Calu3 (cell line): ENCODE measurements around the gene DNAJC30. TPM values are rescaled to one million over a fixed set of nuclear protein-coding genes. Genes with fewer than 3 reads are reported as not detected.
A peak's percentile ranks its signal among the peaks of the same experiment; 100 is the strongest.

Experiments
- BruUV-seq: library from RNA; stranded (reverse); fragments of 400-500 nt; replicated peaks from 2 replicates; lab custom pipeline; 2021; lab: Mats Ljungman, UMichigan
- CTCF ChIA-PET: fragments of 300-600 bp; sonication (Branson Sonifier 250); formaldehyde crosslinking; loops from one replicate; lab custom pipeline; 2022; ENCODE audit warnings: antibody characterized with exemption; lab: Charles Lee
- DNase-seq: peaks from one replicate; pipeline ENCODE4 v3.0.0; 2022
- H3K27ac Mint-ChIP-seq: one replicate; pipeline ENCODE4 v1.8.0; 2022; ENCODE audit warnings: mixed read lengths; ENCODE audit not compliant: unreplicated experiment
- H3K27me3 Mint-ChIP-seq: one replicate; pipeline ENCODE4 v1.8.0; 2022; ENCODE audit warnings: mixed read lengths; ENCODE audit not compliant: unreplicated experiment
- H3K36me3 Mint-ChIP-seq: one replicate; pipeline ENCODE4 v1.8.0; 2022; ENCODE audit warnings: mild to moderate bottlenecking, moderate library complexity, mixed read lengths; ENCODE audit not compliant: insufficient read depth, unreplicated experiment
- H3K4me1 Mint-ChIP-seq: one replicate; pipeline ENCODE4 v1.8.0; 2022; ENCODE audit warnings: mild to moderate bottlenecking, low read depth, mixed read lengths; ENCODE audit not compliant: unreplicated experiment
- H3K4me3 Mint-ChIP-seq: one replicate; pipeline ENCODE4 v1.8.0; 2022; ENCODE audit warnings: mild to moderate bottlenecking, low read depth, moderate library complexity, mixed read lengths; ENCODE audit not compliant: unreplicated experiment
- H3K9me3 Mint-ChIP-seq: one replicate; pipeline ENCODE4 v1.8.0; 2022; ENCODE audit warnings: low read depth, mixed read lengths; ENCODE audit not compliant: unreplicated experiment
- intact Hi-C: fragments of 100-400 bp; cut with micrococcal nuclease; formaldehyde crosslinking; loops from one replicate; pipeline ENCODE4 v1.10.0; 2022; ENCODE audit not compliant: unreplicated experiment
- total RNA-seq: library from RNA; stranded (reverse); gene quantifications from 2 replicates; pipeline ENCODE4 v1.2.3, GENCODE V29; 2022
- TF ChIP-seq, protein P1 (sequence below): fragments of 200-600 bp; IDR thresholded peaks from one replicate; pipeline ENCODE4 v1.8.0; 2022; ENCODE audit warnings: antibody characterized with exemption; ENCODE audit not compliant: unreplicated experiment

Gene DNAJC30
- total RNA-seq, 1 experiment from 2014 or later: 10.5 TPM

DNA sequence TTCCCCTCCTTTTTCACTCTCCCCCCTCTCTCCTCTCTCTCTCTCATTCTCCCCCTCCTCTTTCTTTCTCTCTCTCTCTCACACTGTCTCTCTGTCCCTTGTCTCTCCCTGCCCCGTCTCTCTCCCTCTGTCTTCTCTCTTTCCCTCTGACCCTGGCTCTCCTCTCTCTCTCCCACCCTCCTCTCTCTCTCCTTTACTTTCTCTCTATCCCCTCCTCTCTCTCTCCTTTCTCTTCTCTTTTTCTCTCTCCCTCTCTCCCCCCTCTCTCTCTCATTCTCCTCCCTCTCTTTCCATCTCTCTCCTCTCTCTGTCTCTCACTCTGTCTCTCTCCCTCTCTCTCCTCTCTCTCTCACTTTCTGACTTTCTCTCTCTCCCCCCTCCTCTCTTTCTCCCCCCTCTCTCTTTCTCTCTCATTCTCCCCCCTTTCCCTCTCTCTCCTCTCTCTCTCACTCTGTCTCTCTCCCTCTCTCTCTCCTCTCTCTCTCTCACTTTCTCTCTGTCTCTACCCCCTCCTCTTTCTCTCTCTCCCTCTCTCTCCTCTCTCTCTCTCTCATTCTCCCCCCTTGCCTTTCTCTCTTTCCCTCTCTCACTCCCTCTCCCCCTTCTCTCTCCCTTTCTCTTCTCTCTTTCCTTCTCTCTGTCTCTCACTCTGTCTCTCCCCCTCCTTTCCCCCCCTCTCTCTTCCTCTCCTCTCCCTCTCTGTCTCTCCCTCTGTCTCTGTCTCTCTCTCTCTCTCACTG lies 34.5 kb downstream of the DNAJC30 start:
- peaks cover 8% of the 10 kb centered on the region for H3K4me1 Mint-ChIP-seq
- peaks cover 54% of the 10 kb centered on the region for H3K27me3 Mint-ChIP-seq
- intact Hi-C loops: no loop called here
- TF ChIP-seq, protein P1, sequence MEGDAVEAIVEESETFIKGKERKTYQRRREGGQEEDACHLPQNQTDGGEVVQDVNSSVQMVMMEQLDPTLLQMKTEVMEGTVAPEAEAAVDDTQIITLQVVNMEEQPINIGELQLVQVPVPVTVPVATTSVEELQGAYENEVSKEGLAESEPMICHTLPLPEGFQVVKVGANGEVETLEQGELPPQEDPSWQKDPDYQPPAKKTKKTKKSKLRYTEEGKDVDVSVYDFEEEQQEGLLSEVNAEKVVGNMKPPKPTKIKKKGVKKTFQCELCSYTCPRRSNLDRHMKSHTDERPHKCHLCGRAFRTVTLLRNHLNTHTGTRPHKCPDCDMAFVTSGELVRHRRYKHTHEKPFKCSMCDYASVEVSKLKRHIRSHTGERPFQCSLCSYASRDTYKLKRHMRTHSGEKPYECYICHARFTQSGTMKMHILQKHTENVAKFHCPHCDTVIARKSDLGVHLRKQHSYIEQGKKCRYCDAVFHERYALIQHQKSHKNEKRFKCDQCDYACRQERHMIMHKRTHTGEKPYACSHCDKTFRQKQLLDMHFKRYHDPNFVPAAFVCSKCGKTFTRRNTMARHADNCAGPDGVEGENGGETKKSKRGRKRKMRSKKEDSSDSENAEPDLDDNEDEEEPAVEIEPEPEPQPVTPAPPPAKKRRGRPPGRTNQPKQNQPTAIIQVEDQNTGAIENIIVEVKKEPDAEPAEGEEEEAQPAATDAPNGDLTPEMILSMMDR: no peak
- no peaks in the 10 kb centered on the region for H3K9me3 Mint-ChIP-seq
- no TSS peak for BruUV-seq
- H3K36me3 Mint-ChIP-seq: no peaks in the 10 kb centered on the region
- DNase-seq: no peak
- H3K27ac Mint-ChIP-seq: no peak overlapping the region
- peak overlapping the region; percentile 55 for H3K4me3 Mint-ChIP-seq
- CTCF ChIA-PET: interaction anchor here (1.0 kb wide), 1 partner anchor 27 kb away, joined by 5 read pairs; no protein-coding TSS in a partner anchor

- intact Hi-C loops: no loop called here
- CTCF ChIA-PET: no interaction called here
- H3K27ac Mint-ChIP-seq: no peak overlapping the region
Measured at GRCh38 chr7:73647725-73648592, 35.3 kb downstream of the DNAJC30 start.

GRCh38 chr7:73646785-73647724 lies 36.2 kb downstream of the DNAJC30 start:
- intact Hi-C loops: no loop called here
- H3K9me3 Mint-ChIP-seq: no peaks in the 10 kb centered on the region
- TF ChIP-seq, protein P1: no peak
- CTCF ChIA-PET: interaction anchor here (1.2 kb wide), 1 partner anchor 22 kb away, joined by 3 read pairs; the partner anchor contains the start of gene MLXIPL
- H3K27ac Mint-ChIP-seq: no peak overlapping the region
- peaks cover 54% of the 10 kb centered on the region for H3K27me3 Mint-ChIP-seq
- no TSS peak for BruUV-seq
- peak overlapping the region; percentile 55 for H3K4me3 Mint-ChIP-seq
- H3K4me1 Mint-ChIP-seq: no peaks in the 10 kb centered on the region
- DNase-seq: no peak
- H3K36me3 Mint-ChIP-seq: no peaks in the 10 kb centered on the region

More at GRCh38 chr7:73647725-73648592, 35.3 kb downstream of the DNAJC30 start:
- no peak for DNase-seq
- Mint-ChIP-seq H3K4me3 (peak overlapping the region; percentile 55), H3K27me3 (peaks cover 54% of the 10 kb centered on the region), H3K36me3 (no peaks in the 10 kb centered on the region), H3K9me3 (no peaks in the 10 kb centered on the region), H3K4me1 (peaks cover 6% of the 10 kb centered on the region)
- TF ChIP-seq, protein P1: no peak
- no TSS peak for BruUV-seq
